HL-60 (cell line): ENCODE results near the gene PBXIP1.

ENCODE experiments used
- CTCF ChIP-seq: IDR thresholded peaks from one replicate; pipeline ENCODE4 v1.5.1; 2011; ENCODE audit warnings: low read length, control low read depth, inconsistent platforms; ENCODE audit not compliant: insufficient read depth
- POLR2AphosphoS5 ChIP-seq: IDR thresholded peaks from 2 replicates; pipeline ENCODE4 v1.6.1; 2012; ENCODE audit warnings: low read depth

GRCh38 chr1:154962795-154963330 is 7.0 kb upstream of the PBXIP1 start:
- no peak for TF ChIP-seq CTCF
- no peak for TF ChIP-seq POLR2AphosphoS5
